HG02943 (cell line): ENCODE results near the gene ZNF148.

Source experiments
- ATAC-seq: cut with Tn5 transposase; IDR thresholded peaks from one replicate; pipeline ENCODE4 v1.9.1; 2021; ENCODE audit warnings: mild to moderate bottlenecking, low read depth, moderate library complexity; ENCODE audit not compliant: unreplicated experiment

Gene ZNF148

DNA sequence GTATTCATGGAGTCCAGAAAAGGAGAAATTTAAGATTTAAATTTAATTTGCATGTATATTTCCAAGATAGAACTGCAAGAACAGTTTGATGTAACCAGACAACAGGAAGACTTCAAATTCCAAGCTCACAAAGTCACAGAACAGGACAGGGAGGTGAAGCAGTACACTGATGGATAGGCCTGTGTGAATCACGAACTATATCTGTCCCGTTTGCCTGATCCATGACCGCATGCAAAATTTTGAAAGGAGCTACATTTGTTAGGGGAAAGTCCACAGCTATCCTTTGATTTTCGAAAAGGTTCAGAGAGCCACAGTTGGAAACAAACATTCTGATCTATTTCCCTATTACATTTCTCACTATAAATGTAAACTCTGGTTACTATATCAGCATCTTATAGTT is 83.1 kb downstream of the ZNF148 start:
- ATAC-seq, result no peak

DNA sequence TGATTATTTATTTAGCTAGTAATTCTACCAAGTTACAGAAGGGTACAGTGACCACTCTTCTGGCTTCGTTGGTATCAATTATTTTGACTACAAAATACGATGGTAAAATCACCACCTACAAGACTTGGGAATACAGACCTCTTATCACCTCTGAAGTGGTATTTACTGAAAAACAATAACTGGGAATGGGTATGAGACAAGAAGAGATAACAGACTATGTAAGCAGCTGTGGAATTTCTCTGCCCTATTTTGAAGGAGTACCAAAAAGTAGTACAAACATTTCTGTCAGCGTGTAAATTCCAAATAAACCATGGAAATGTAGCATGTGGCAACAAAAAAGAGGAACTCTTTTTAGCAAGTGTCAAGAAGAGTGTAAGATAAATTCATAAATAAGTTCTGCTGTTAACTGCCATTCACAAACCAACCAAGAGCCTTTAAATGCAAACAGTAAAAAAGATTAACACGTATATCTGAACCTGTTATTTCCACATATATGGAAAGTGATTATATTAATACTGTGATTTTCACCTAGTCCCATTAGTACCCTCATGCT is 85.6 kb downstream of the ZNF148 start:
- no peak for ATAC-seq

DNA sequence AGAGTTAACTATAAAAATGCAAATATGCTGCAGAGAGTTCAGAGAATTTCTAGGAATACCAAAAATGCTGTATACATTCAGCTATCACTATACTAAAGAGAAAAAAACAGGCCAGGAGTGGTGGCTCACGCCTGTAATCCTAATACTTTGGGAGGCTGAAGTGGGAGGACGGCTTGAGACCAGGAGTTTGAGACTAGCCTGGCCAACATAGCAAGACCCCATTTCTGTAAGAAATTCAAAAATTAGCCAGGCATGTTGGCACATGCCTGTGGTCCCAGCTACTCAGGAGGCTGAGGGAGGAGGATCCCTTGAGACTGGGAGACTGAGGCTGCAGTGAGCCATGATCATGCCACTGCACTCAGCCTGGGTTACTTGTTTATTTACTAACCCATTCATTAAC is 87.9 kb downstream of the ZNF148 start:
- ATAC-seq, result no peak

DNA sequence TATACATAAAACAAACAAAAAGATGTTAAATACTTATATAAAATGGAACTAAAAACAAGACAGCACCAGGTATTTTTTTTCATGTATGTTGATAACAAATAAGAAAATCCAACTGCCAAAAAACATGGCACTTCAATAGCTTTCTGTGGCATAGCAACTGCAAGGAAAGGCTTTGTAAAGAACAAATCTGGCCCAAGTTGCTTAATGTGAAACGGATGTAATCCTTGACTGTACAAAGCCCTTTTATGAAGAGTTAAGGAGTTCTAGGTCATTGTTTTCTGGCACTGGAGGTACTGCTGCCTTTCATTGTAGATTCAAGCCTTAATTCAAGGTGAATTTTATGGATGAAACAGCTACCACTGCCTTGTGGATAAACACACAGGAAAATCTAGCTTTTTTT is 93.7 kb downstream of the ZNF148 start:
- ATAC-seq, result no peak

DNA sequence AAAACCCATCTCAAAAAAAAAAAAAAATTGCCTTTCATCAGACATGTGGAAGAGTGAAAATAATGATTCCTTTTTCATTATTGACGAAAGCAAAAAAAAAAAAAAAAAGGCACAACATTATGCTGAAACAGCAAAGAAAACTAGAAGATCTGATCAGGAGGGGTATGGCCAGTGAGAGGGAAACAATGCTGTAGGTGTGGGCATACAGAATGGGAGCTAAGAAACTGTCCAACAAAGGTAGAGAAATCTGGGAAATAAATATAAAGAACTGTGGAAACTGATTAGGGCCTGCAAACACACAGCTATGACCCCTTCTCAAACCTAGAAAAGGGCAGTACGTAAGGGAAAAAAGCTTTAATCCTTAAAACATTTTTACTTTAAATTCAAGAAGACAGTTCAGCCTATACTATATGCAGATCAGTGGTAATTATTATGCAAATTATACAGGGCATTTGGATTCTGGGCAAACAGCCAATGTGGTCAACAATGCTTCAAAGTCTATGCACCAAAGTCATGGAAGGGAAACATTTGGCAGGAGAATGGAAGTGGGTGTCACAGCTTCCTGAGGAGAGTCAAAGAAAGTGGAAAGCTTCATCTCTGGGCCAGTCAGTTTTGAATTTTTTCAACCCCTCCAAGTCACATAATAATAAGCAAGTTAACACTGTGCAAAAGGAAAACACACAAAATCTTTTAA is 94.3 kb downstream of the ZNF148 start:
- no peak for ATAC-seq

DNA sequence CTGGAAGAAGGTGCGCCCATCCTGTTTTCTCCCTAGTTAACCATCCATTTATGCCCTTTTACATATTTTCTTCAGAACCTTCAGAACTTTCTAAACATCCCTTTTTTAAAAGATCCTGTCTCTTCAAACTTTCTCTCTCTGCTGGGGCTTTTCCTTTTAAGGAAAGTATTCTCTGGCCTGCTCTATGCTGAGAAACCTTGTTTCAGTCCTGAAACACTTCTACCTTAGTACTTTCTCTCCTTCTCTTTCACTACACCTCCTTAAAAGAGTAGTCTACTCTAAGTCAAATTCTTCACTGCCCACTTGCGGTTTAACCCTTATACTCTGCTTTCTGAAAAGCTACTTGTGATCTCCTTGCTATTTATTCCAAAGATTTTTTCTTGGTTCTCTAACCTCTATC is 97.0 kb downstream of the ZNF148 start:
- ATAC-seq, result no peak

DNA sequence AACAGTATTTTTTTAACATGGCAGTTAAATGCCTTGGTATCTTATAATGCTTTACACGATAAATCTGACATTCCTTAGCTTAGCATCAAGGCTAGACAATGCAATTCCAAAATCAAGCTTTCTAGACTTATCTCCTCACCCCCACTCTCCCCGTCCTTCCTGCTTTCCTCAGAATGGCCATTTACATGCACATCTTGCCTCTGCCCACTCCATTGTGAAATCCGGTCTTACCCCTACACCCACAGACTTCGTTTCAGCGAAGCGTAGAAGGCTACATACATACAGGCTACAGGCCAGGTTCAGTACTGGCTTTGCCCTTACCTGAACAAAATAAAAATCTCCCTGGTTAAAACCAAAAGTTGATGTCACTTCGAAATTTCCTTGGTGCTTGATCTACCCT is 104.0 kb downstream of the ZNF148 start:
- no peak for ATAC-seq

DNA sequence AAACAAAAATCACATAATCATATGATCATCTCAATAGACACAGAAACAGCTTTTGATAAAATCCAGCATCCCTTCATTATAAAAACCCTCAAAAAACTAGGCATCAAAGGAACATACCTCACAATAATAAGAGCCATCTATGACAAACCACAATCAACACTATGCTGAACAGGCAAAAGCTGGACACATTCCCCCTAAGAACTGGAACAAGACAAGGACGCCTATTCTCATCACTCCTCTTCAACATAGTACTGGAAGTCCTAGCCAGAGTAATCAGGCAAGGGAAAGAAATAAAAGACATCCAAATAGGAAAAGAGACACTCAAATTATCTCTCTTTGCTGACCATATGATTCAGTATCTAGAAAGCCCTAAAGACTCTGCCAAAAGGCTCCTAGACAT is 107.7 kb downstream of the ZNF148 start:
- ATAC-seq, result no peak

DNA sequence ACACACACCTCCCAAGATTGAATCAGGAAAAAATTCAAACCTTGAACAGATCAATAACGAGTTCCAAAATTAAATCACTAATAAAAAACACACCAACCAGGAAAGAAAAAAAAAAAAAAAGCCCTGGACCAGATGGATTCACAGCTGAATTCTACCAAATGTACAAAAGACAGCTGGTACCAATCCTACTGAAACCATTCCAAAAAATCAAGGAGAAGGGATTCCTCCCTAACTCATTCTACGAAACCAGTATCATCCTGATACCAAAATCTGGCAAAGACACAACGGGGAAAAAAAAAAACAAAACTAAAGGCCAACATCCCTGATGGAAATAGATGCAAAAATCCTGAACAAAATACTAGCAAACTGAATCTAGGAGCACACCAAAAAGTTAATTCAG is 108.2 kb downstream of the ZNF148 start:
- ATAC-seq, result no peak

DNA sequence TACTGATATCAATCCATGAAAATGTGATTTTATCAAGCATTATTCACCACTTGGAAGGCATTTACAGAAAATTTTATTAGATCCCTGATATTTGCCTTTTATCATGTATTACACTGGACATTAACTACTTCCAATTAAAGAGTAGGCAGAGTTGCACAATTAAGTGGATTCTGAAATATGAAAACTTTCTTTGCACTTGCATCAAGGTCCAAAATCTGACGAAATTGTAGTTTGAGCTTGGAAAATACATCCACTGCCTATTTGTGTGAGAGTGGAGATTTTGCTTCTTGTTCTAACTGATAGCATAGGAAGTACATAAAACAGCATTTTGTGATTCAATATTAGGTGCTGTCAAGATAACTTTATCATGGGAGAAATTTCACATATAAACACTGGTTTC is 113.0 kb downstream of the ZNF148 start:
- no peak for ATAC-seq

DNA sequence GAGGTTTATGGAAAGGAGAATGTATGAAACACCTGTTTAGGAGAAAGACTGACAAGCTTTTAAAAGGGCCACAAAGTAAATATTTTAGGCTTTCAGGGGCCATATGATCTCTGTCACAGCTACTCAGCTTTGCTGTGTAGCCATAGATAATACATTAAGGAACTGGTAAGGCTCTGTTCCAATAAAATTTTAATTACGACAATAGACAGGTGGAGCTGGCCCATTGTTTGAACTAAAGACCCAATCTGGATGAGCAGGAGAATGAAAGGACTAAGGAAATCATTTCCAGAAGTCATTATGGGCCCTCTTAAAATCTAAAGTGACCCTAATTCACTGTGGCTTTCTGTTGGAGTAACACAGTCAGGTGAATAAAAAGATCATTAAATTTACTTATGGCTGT is 114.1 kb downstream of the ZNF148 start:
- ATAC-seq, result no peak

DNA sequence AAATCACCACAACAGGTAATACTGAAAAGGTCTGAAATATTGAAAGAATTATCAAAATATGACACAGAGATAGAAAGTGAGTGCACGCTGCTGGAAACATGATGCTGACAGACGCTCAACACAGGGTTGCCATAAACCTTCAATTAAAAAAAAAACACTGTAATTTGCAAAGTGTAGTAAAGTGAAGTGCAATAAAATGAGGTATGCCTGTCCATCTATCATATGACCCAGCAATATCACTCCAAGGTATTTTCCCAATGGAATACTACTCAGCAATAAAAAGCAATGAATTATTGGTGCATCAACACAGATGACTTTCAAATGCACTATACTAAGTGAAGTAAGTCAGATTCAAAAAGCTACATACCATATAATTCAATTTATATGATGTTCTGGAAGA is 115.0 kb downstream of the ZNF148 start:
- no peak for ATAC-seq

DNA sequence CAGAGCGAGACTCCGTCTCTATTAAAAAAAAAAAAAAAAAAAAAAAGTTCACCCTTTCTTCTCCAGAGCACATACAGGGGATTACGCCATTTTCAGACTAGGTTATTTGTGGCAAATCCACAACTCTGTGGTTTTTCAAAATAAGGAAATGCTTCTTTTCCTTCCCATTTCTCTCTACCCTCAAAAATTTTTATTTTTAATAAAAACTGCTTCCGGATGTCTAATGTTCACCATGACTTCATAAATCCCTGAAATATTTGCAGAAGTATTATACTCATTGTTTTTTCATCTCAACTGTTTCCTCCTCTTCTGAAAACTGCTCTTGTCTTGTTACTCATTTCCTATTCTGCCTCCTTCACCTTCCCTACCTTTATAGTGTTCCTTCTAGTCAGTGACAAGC is 117.6 kb downstream of the ZNF148 start:
- ATAC-seq, result no peak

DNA sequence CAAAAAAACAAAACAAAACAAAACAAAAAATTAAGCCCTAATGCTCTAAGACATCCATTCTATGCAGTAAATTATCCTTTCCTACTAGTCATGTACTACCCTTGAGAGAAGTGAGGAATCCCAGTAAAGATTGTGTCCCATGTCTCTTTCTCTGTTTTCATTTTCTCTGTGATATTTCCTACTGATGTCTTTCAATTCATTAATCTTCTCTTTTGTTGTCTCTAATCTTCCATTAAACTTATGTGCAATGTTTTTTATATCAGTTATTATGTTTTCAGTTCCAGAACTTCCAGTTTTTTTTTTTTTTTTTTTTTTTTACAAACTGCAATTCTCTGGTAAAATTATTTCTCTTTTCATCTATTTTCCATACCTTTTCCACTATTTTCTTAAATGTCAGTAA is 118.5 kb downstream of the ZNF148 start:
- ATAC-seq, result no peak

DNA sequence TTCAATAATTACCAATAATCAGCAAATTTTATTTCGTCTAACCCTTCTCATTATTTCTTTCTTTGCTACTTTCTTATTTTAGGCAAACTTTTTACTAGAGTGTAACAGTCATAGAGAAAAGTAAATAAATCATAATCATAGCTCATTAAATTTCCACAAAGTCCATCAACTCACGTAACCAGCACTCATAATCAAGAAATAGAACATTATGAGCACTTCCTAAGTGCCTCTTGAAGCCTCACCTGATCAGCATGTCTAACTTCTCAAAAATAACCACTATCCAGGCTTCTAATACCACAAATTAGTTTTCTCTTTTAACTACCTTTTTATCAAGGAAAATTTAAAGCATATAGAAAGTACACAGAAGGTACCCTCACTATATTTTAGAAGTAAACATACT is 124.2 kb downstream of the ZNF148 start:
- ATAC-seq, result no peak

DNA sequence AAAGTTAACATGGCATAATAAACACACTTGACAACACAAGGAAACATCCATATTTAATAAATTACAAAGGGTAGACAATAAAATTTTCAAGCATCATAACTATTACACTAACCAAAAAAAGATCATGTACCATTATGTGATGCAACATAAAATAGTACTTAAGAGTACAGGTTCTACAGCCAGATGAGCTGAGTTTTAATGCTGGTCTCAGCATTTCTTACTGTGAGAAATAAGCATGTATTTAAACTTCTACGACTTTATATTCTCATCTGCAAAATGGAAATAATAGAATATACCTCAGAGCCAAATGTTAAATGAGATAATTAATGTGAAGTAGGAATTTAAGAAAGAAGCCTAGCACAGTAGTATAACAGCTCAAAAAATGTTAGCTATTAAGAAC is 128.9 kb downstream of the ZNF148 start:
- no peak for ATAC-seq

DNA sequence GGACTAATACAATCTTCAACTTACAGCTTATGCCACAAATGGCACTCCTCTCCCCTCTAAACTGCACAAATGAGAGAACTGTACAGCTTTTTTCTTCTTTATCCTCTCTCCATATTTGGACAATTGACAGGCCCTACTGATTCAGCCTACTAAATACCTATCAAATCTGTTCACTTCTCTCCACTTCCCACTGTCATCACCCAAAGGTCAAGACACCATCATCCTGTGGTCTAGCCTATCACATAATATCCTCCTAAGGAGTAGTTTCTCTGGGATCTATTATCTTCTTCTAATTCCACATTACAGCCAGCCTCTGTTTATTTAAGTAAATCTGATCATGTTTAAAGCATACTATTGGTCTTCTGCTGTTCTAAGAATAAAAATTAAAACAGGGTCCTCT is 129.6 kb downstream of the ZNF148 start:
- ATAC-seq, result no peak

DNA sequence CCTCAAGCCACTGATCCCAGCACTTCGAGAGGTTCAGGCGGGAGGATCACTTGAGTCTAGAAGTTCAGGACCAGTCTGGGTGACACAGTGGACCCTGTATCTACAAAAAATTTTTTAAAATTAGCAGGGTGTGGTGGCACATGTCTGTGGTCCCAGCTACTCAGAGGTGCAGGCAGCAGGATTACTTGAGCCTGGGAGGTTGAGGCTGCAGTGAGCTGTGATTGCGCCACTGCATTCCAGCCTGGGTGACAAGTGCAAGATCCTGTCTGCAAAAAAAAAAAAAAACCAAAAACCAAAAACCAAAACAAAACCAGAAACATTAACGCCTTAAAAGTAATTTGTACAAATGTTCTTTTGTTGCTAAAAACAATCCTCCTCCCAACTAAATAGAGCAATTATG is 134.6 kb downstream of the ZNF148 start:
- no peak for ATAC-seq

DNA sequence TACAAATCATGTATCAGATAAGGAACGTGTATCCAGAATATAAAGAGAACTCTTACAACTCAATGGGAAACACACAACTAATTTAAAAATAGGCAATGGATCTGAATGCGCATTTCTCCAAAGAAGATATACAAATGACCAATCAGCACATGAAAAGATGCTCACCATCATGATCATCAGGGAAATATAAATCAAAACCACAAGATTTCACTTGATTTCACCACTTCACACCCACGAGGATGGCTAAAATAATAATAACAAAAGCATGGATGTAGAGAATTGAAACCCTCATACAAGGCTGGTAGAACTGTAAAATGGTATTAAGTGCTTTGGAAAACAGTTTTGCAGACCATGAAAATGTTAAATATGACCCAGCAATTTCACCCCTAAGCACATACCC is 135.9 kb downstream of the ZNF148 start:
- no peak for ATAC-seq

DNA sequence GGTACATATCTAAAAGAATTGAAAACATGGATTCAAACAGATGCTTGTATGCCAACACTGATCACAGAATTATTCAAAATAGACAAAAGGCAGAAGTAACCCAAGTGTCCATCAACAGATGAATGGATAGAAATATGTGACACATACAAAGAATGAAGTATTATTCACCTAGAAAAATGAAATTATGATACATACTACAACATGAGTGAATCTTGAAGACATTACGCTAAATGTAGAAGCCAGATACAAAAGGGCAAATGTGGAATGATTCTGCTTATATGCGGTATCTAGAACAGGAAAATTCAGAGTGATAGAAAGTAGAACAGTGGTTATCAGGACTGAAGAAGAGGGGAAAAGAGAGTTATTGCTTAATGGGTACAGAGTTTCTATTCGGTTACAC is 136.4 kb downstream of the ZNF148 start:
- ATAC-seq, result no peak

DNA sequence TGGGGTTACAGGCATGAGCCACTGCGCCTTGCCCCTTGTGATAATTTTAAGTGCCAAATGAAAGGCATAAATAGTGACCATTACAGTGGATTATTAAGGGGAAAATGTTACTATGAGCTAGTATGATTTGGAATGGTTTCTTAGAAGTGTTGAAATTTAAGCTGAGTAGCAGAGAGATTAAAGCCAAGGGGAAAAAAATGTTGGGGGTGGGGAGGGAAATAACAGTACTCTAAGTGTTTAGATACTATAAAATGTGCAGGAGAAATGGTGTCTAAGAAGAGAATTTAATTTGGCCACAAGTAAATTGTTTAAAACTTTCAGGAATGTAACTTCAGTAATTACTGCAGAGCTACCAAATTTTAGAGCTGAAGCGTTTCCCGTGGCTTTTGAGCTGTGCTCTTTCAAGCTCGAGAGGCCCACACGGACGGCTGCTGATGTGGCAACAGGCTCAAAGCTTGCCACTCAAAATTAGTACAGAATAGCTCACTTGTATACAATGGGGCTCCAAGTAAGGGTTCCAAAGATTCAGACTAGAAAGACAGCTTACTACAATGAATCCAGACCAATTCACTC is 138.7 kb downstream of the ZNF148 start:
- no peak for ATAC-seq

DNA sequence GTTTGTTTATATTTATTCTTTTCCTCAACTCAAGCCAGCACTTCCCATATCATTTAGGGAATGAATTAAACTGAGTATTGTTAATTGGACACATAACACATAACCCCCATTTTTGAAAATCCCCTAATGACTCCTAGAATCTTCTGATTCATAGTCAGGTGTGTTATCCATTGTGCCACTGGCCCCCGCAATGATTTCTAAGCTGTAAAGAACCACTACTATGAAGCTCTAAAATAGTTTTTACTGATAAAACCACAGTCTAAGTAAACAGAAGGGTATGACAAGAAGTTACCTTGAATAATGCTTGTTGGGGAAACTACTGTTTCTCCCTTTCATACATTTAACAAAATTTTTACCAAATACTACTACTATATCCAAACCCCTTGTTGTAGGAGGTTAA is 140.3 kb downstream of the ZNF148 start:
- ATAC-seq, result no peak
